Left lobe of liver (tissue), 2 donors: ENCODE data around the gene PDPK1. TPM values are rescaled to one million over a fixed set of nuclear protein-coding genes. Genes with fewer than 3 reads are reported as not detected.
"Not testable (repeated sequence)": the region's sequence is repeated elsewhere in the genome, so short reads cannot be mapped to it uniquely, and the experiment has no call there.

Source experiments
- ATAC-seq: fragments of 200-7000 bp; cut with Tn5 transposase; one replicate; pipeline ENCODE4 v1.9.1; 2020; ENCODE audit warnings: mild to moderate bottlenecking, moderate library complexity
- DNase-seq: peaks from one replicate; pipeline ENCODE4 v3.0.0-alpha.2; 2020; ENCODE audit warnings: low spot score
- total RNA-seq: library from RNA; stranded (reverse); gene quantifications from one replicate; pipeline ENCODE4 v1.2.1, GENCODE V29; 2021
- donor health status: DM: no; HTN: no; CAD: no; lungs with moderate emphysema.
- donor health status: DM: no; HTN: yes; CAD: no.

Gene PDPK1
- total RNA-seq, 1 donor from 2014 or later: 27.4 TPM

- ATAC-seq, DNase-seq: not testable (repeated sequence)
Observed at GRCh38 chr16:2539192-2539844, 1.5 kb downstream of the PDPK1 start.

- ATAC-seq (peak; percentile 13), DNase-seq (peak; percentile 53)
Observed at GRCh38 chr16:2539845-2540458, 2.1 kb downstream of the PDPK1 start.

GRCh38 chr16:2540912-2541311, 3.1 kb downstream of the PDPK1 start:
- DNase-seq, ATAC-seq: not testable (repeated sequence)

- DNase-seq (peak; percentile 79), ATAC-seq (peak; percentile 72)
Observed at GRCh38 chr16:2541409-2541808, 3.6 kb downstream of the PDPK1 start.

GRCh38 chr16:2543771-2544170, 6.0 kb downstream of the PDPK1 start:
- not testable (repeated sequence) for DNase-seq, ATAC-seq

GRCh38 chr16:2550283-2550878, 12.6 kb downstream of the PDPK1 start:
- DNase-seq: not testable (repeated sequence)
- peak; percentile 30 for ATAC-seq

- not testable (repeated sequence) for DNase-seq, ATAC-seq
Observed at GRCh38 chr16:2551420-2551889, 13.6 kb downstream of the PDPK1 start.

DNA sequence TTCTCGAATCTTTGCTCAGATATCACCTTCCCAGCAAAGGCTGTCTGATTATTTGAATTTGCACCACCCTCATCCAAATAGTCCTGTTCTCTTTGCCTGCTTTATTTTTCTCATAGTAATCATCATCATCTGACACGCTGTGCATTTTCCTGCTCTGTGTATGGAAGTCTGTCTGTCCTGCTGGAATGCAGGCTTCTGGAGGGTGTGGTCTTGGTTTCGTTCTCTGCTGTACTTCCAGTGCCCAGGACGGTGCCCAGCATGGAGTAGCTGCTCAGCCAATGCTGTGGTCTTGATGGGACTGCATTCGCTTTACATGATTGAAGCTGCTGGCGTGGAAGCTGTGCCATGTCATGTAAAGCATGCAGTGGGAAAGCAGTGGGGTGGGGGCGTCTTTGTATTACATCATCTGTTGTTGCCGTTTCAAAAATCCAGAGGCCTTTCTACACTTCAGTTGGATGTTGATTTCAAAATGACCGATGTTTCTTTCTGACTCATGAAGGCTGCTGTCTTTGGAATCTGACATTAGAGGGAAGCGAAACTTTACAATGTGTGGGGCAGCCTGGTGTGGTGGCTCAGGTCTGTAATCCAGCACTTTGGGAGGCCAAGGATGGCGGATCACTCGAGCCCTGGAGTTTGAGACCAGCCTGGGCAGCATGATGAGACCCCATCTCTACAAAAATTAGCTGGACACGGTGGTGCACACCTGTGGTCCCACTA, 17.0 kb downstream of the PDPK1 start:
- not testable (repeated sequence) for DNase-seq, ATAC-seq

DNA sequence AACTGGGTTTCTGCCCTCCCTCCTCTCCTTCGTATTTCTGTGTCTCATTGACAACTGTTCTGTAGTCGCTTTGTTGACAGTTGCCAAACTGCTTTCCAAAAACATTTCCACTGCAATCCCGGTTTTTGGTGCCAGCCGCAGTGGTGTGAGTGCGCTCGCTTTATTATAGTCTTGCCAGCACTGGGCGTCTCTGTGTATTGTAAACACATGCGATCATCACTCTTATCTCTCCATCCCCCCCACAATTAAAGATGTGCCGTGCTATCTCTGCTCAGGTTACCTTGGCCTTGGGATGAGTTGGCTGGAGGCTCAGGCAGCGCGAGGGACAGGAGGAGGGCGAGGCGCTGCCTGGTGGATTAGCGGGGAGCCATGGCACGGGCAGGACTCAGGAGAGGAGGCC, 19.3 kb downstream of the PDPK1 start:
- DNase-seq: peak; percentile 75
- ATAC-seq: peak; percentile 72

- DNase-seq: not testable (repeated sequence)
Observed at GRCh38 chr16:2560131-2560797, 22.4 kb downstream of the PDPK1 start.

GRCh38 chr16:2560798-2561133, 22.9 kb downstream of the PDPK1 start:
- peak; percentile 70 for DNase-seq
- peak; percentile 83 for ATAC-seq

More at GRCh38 chr16:2560131-2560797, 22.4 kb downstream of the PDPK1 start:
- not testable (repeated sequence) for ATAC-seq

DNA sequence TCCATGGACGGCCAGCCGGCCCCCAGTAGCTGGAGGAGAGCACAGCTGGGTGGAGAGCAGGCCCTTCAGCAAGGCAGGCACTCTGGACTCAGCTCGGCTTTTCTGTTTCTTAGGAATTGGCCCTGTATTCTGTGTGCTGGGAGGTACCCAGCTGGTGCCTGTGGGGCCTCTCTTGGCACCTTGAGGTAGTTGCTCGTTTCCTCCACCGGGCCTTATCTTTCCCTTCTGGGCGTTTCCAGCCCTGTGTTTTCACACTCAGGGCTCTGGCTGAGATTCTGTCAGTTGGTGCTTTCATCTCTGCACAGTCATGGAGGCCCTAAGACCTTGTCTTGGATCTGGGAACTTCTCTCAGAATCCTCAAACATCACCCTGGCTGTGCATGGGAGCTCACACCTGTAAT, 29.7 kb downstream of the PDPK1 start:
- DNase-seq, ATAC-seq: not testable (repeated sequence)

- peak; percentile 85 for ATAC-seq
Observed at GRCh38 chr16:2568573-2568972, 30.8 kb downstream of the PDPK1 start.

DNA sequence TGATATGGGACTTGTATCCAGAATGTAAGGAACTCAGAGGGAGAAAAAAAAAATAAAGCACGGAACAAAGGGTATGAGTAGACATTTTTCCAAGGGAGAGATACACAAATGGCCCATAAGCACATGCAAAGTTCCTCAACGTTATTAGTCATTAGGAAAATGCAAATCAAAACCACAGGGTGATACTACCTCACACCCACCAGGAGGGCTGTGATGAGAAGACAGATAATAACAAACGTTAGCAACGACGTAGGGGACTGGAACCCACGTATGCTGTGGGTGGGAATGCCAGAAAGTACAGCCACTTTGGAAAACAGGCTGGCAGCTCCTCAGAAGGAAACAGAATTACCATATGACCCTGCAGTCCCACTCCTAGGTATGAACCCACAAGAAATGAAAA, 34.9 kb downstream of the PDPK1 start:
- ATAC-seq, DNase-seq: not testable (repeated sequence)

More at GRCh38 chr16:2568573-2568972, 30.8 kb downstream of the PDPK1 start:
- not testable (repeated sequence) for DNase-seq

GRCh38 chr16:2575839-2576238, 38.0 kb downstream of the PDPK1 start:
- DNase-seq, ATAC-seq: not testable (repeated sequence)

GRCh38 chr16:2577044-2577443, 39.2 kb downstream of the PDPK1 start:
- DNase-seq, ATAC-seq: not testable (repeated sequence)

GRCh38 chr16:2578905-2579304, 41.1 kb downstream of the PDPK1 start:
- not testable (repeated sequence) for ATAC-seq, DNase-seq

DNA sequence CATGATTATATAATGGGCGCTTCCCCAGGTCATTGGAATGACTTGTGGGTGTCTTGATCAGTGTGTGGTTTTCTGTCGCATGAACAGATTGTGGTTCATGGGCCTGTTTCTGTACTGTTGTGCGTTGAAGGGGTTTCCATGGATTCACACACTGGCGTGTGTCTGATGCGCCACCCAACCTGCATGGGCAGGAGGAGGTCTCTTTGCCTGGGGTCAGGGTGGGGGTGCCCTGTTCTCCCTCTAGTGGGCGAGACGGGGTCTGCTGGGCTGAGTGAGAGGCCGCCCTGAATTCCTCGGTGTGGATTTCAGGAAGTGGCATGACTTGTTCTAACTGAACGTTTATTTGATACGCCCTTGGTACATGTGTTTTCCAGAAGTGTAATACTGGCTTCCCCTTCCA, 42.3 kb downstream of the PDPK1 start:
- ATAC-seq, DNase-seq: not testable (repeated sequence)

- not testable (repeated sequence) for DNase-seq, ATAC-seq
Observed at GRCh38 chr16:2580818-2581217, 43.0 kb downstream of the PDPK1 start.
